ENCODE measurements around the gene TBL3.
"Not testable (repeated sequence)": the region's sequence is repeated elsewhere in the genome, so short reads cannot be mapped to it uniquely, and the experiment has no call there.

TBL3 gene

GRCh38 chr16:1950047-1950446 lies 21.8 kb upstream of the TBL3 start:
- H3K36me3 ChIP-seq (ENCODE audit: insufficient read depth, low read length) = no peaks in the 10 kb centered on the region
- no peaks in the 10 kb centered on the region for H4K20me1 ChIP-seq (ENCODE audit: insufficient read depth, low read length, poor library complexity, severe bottlenecking)
- H3K9me2 ChIP-seq (replicated peaks; ENCODE audit: low read depth, low read length) = no peaks in the 10 kb centered on the region
- H3K79me2 ChIP-seq (ENCODE audit: insufficient read depth, low read length) = no peaks in the 10 kb centered on the region
- H3K4me1 ChIP-seq (ENCODE audit: insufficient read depth, low read length, poor library complexity, severe bottlenecking) = no peaks in the 10 kb centered on the region
- no peak overlapping the region for H3K4me3 ChIP-seq (ENCODE audit: low read length, poor library complexity, severe bottlenecking)
- H3K9me3 ChIP-seq (ENCODE audit: insufficient read depth, low read depth, low read length) = no peaks in the 10 kb centered on the region
- TF ChIP-seq EZH2phosphoT487 (IDR thresholded peaks at IDR 0.05; ENCODE audit: borderline replicate concordance) (no peak), CTCF (conservative IDR thresholded peaks at IDR 0.05; ENCODE audit: low read length) (no peak)
- H2AFZ ChIP-seq (ENCODE audit: low read length) = no peak overlapping the region
- no peaks in the 10 kb centered on the region for H3K27me3 ChIP-seq (ENCODE audit: insufficient read depth, low read length, poor library complexity, severe bottlenecking)
- no peak overlapping the region for H3K9ac ChIP-seq (ENCODE audit: low read depth, low read length, poor library complexity, severe bottlenecking)
- H3K4me2 ChIP-seq (ENCODE audit: low read depth, low read length, poor library complexity, severe bottlenecking) = no peak overlapping the region
- H3F3A ChIP-seq (ENCODE audit: low read depth) = no peaks in the 10 kb centered on the region

GRCh38 chr16:1950559-1950958 lies 21.3 kb upstream of the TBL3 start:
- Histone ChIP-seq H3F3A (ENCODE audit: low read depth) (no peaks in the 10 kb centered on the region), H3K4me1 (ENCODE audit: insufficient read depth, low read length, poor library complexity, severe bottlenecking) (no peaks in the 10 kb centered on the region), H3K79me2 (ENCODE audit: insufficient read depth, low read length) (no peaks in the 10 kb centered on the region), H3K9me3 (ENCODE audit: insufficient read depth, low read depth, low read length) (no peaks in the 10 kb centered on the region), H4K20me1 (ENCODE audit: insufficient read depth, low read length, poor library complexity, severe bottlenecking) (no peaks in the 10 kb centered on the region), H3K4me2 (ENCODE audit: low read depth, low read length, poor library complexity, severe bottlenecking) (no peak overlapping the region), H3K4me3 (ENCODE audit: low read length, poor library complexity, severe bottlenecking) (no peak overlapping the region), H3K9ac (ENCODE audit: low read depth, low read length, poor library complexity, severe bottlenecking) (no peak overlapping the region), H2AFZ (ENCODE audit: low read length) (no peak overlapping the region), H3K9me2 (replicated peaks; ENCODE audit: low read depth, low read length) (no peaks in the 10 kb centered on the region), H3K36me3 (ENCODE audit: insufficient read depth, low read length) (no peaks in the 10 kb centered on the region), H3K27me3 (ENCODE audit: insufficient read depth, low read length, poor library complexity, severe bottlenecking) (no peaks in the 10 kb centered on the region)
- TF ChIP-seq CTCF (conservative IDR thresholded peaks at IDR 0.05; ENCODE audit: low read length) (no peak), EZH2phosphoT487 (IDR thresholded peaks at IDR 0.05; ENCODE audit: borderline replicate concordance) (no peak)

- no peaks in the 10 kb centered on the region for H3K79me2 ChIP-seq (ENCODE audit: insufficient read depth, low read length)
- H3K4me1 ChIP-seq (ENCODE audit: insufficient read depth, low read length, poor library complexity, severe bottlenecking) = no peaks in the 10 kb centered on the region
- no peak overlapping the region for H3K4me2 ChIP-seq (ENCODE audit: low read depth, low read length, poor library complexity, severe bottlenecking)
- no peak overlapping the region for H2AFZ ChIP-seq (ENCODE audit: low read length)
- no peak for TF ChIP-seq EZH2phosphoT487 (IDR thresholded peaks at IDR 0.05; ENCODE audit: borderline replicate concordance)
- TF ChIP-seq CTCF (conservative IDR thresholded peaks at IDR 0.05; ENCODE audit: low read length) = no peak
- H3K9me2 ChIP-seq (replicated peaks; ENCODE audit: low read depth, low read length) = no peaks in the 10 kb centered on the region
- no peaks in the 10 kb centered on the region for H3K27me3 ChIP-seq (ENCODE audit: insufficient read depth, low read length, poor library complexity, severe bottlenecking)
- H3K9me3 ChIP-seq (ENCODE audit: insufficient read depth, low read depth, low read length) = no peaks in the 10 kb centered on the region
- H3F3A ChIP-seq (ENCODE audit: low read depth) = no peaks in the 10 kb centered on the region
- H3K9ac ChIP-seq (ENCODE audit: low read depth, low read length, poor library complexity, severe bottlenecking) = no peak overlapping the region
- H3K4me3 ChIP-seq (ENCODE audit: low read length, poor library complexity, severe bottlenecking) = no peak overlapping the region
- H3K36me3 ChIP-seq (ENCODE audit: insufficient read depth, low read length) = no peaks in the 10 kb centered on the region
- no peaks in the 10 kb centered on the region for H4K20me1 ChIP-seq (ENCODE audit: insufficient read depth, low read length, poor library complexity, severe bottlenecking)
These were observed 18.1 kb upstream of the TBL3 start for GRCh38 chr16:1953734-1954133.

- not testable (repeated sequence) for H3K9me2 ChIP-seq (replicated peaks; ENCODE audit: low read depth, low read length); H3K4me2 ChIP-seq (ENCODE audit: low read depth, low read length, poor library complexity, severe bottlenecking); H3K27me3 ChIP-seq (ENCODE audit: insufficient read depth, low read length, poor library complexity, severe bottlenecking); H3K9me3 ChIP-seq (ENCODE audit: insufficient read depth, low read depth, low read length); H3K4me1 ChIP-seq (ENCODE audit: insufficient read depth, low read length, poor library complexity, severe bottlenecking); H3K4me3 ChIP-seq (ENCODE audit: low read length, poor library complexity, severe bottlenecking); H2AFZ ChIP-seq (ENCODE audit: low read length); H3F3A ChIP-seq (ENCODE audit: low read depth); H3K9ac ChIP-seq (ENCODE audit: low read depth, low read length, poor library complexity, severe bottlenecking)
- H3K36me3 ChIP-seq (ENCODE audit: insufficient read depth, low read length) = peaks cover 10% of the 10 kb centered on the region; the same call in 1 of the 2 replicates
- H3K79me2 ChIP-seq (ENCODE audit: insufficient read depth, low read length) = peaks cover 21% of the 10 kb centered on the region; the same call in 1 of the 2 replicates
- peaks cover 12% of the 10 kb centered on the region for H4K20me1 ChIP-seq (ENCODE audit: insufficient read depth, low read length, poor library complexity, severe bottlenecking)
These were observed 14.3 kb upstream of the TBL3 start for GRCh38 chr16:1957434-1958142.

- H3F3A ChIP-seq (ENCODE audit: low read depth); H3K27me3 ChIP-seq (ENCODE audit: insufficient read depth, low read length, poor library complexity, severe bottlenecking); H3K9me2 ChIP-seq (replicated peaks; ENCODE audit: low read depth, low read length); H3K4me1 ChIP-seq (ENCODE audit: insufficient read depth, low read length, poor library complexity, severe bottlenecking); H3K9ac ChIP-seq (ENCODE audit: low read depth, low read length, poor library complexity, severe bottlenecking); H3K9me3 ChIP-seq (ENCODE audit: insufficient read depth, low read depth, low read length); H3K4me2 ChIP-seq (ENCODE audit: low read depth, low read length, poor library complexity, severe bottlenecking); H2AFZ ChIP-seq (ENCODE audit: low read length); H3K4me3 ChIP-seq (ENCODE audit: low read length, poor library complexity, severe bottlenecking): not testable (repeated sequence)
- peaks cover 16% of the 10 kb centered on the region for H4K20me1 ChIP-seq (ENCODE audit: insufficient read depth, low read length, poor library complexity, severe bottlenecking)
- H3K36me3 ChIP-seq (ENCODE audit: insufficient read depth, low read length) = peaks cover 16% of the 10 kb centered on the region; the same call in 1 of the 2 replicates
- peaks cover 26% of the 10 kb centered on the region for H3K79me2 ChIP-seq (ENCODE audit: insufficient read depth, low read length)
These were observed 13.7 kb upstream of the TBL3 start for GRCh38 chr16:1958143-1958491.
